SK-N-SH treated with all-trans-retinoic acid at 6 μM for 48 hours (cell line): ENCODE results near the gene MTPN.

Experiments
- BACH2 ChIP-seq: fragments of 250-450 bp; sonication (Bioruptor Pico); IDR thresholded peaks from 2 replicates; pipeline ENCODE4 v1.9.0; 2021; ENCODE audit warnings: mild to moderate bottlenecking, borderline replicate concordance
- CREB5 ChIP-seq: fragments of 250-450 bp; sonication (Bioruptor Pico); IDR thresholded peaks from 2 replicates; pipeline ENCODE4 v1.5.1; 2020; ENCODE audit warnings: low read depth, mild to moderate bottlenecking, moderate library complexity
- CSDC2 ChIP-seq: fragments of 250-450 bp; sonication (Bioruptor Pico); IDR thresholded peaks from 2 replicates; pipeline ENCODE4 v1.5.0; 2020; ENCODE audit warnings: mild to moderate bottlenecking, moderate library complexity
- ESRRG ChIP-seq: fragments of 250-450 bp; sonication (Bioruptor Pico); IDR thresholded peaks from 2 replicates; pipeline ENCODE4 v1.6.1; 2021; ENCODE audit warnings: mild to moderate bottlenecking
- OSR1 ChIP-seq: fragments of 250-450 bp; sonication (Bioruptor Pico); IDR thresholded peaks from 2 replicates; pipeline ENCODE4 v1.8.0; 2022; ENCODE audit warnings: moderate library complexity, mild to moderate bottlenecking, inconsistent platforms
- SNAI2 ChIP-seq: fragments of 250-450 bp; sonication (Bioruptor Pico); IDR thresholded peaks from 2 replicates; pipeline ENCODE4 v1.5.0; 2020; ENCODE audit warnings: mild to moderate bottlenecking, moderate library complexity
- TCF4 ChIP-seq: fragments of 250-450 bp; sonication (Bioruptor Pico); IDR thresholded peaks from 2 replicates; pipeline ENCODE4 v1.8.0; 2021; ENCODE audit warnings: mild to moderate bottlenecking, moderate library complexity, borderline replicate concordance
- TOX ChIP-seq: fragments of 250-450 bp; sonication (Bioruptor Pico); IDR thresholded peaks from 2 replicates; pipeline ENCODE4 v1.8.0; 2021; ENCODE audit warnings: mild to moderate bottlenecking, moderate library complexity, borderline replicate concordance
- TSHZ2 ChIP-seq: fragments of 250-450 bp; sonication (Bioruptor Pico); IDR thresholded peaks from 2 replicates; pipeline ENCODE4 v1.5.0; 2020; ENCODE audit warnings: mild to moderate bottlenecking, moderate library complexity
- ZFP30 ChIP-seq: fragments of 450-650 bp; formaldehyde crosslinking; IDR thresholded peaks from 2 replicates; pipeline ENCODE4 v1.5.0; 2022; ENCODE audit warnings: mild to moderate bottlenecking, moderate library complexity

GRCh38 chr7:135925210-135925609, 51.9 kb downstream of the MTPN start:
- TF ChIP-seq CSDC2 (no peak), TSHZ2 (CRISPR knock-in tag) (no peak), TCF4 (no peak), OSR1 (CRISPR knock-in tag) (no peak), ZFP30 (no peak), SNAI2 (CRISPR knock-in tag) (no peak), BACH2 (CRISPR knock-in tag) (no peak), ESRRG (no peak), TOX (CRISPR knock-in tag) (no peak), CREB5 (CRISPR knock-in tag) (no peak)
